NCI-H446 treated with DMSO at 0.1 percent for 48 hours (cell line): Measurements from ENCODE around the gene KCMF1.

Source experiments
- DNase-seq: peaks from one replicate; lab custom pipeline; 2025; lab: John Stamatoyannopoulos, UW

The KCMF1 gene

GRCh38 chr2:84956334-84957297 lies 14.3 kb upstream of the KCMF1 start:
- no peak for DNase-seq

GRCh38 chr2:84957771-84958134 lies 13.2 kb upstream of the KCMF1 start:
- no peak for DNase-seq

- DNase-seq: no peak
Observed at GRCh38 chr2:84958135-84959059, 12.6 kb upstream of the KCMF1 start.

GRCh38 chr2:84959095-84959565 lies 11.8 kb upstream of the KCMF1 start:
- DNase-seq: no peak

GRCh38 chr2:84959566-84960506 lies 11.1 kb upstream of the KCMF1 start:
- DNase-seq: no peak

GRCh38 chr2:84962917-84963316 lies 8.0 kb upstream of the KCMF1 start:
- DNase-seq: no peak

- no peak for DNase-seq
Observed at GRCh38 chr2:84963323-84963691, 7.7 kb upstream of the KCMF1 start.

GRCh38 chr2:84963692-84964405 lies 7.1 kb upstream of the KCMF1 start:
- no peak for DNase-seq

GRCh38 chr2:84964406-84965191 lies 6.4 kb upstream of the KCMF1 start:
- no peak for DNase-seq

- no peak for DNase-seq
Observed at GRCh38 chr2:84965192-84965516, 5.8 kb upstream of the KCMF1 start.

- no peak for DNase-seq
Observed at GRCh38 chr2:84965827-84966226, 5.1 kb upstream of the KCMF1 start.

- DNase-seq: no peak
Observed at GRCh38 chr2:84966731-84967130, 4.2 kb upstream of the KCMF1 start.

- no peak for DNase-seq
Observed at GRCh38 chr2:84969511-84970209, 1.3 kb upstream of the KCMF1 start.

- DNase-seq: no peak
Observed at GRCh38 chr2:84970210-84970867, 622 bp upstream of the KCMF1 start.

- DNase-seq: no peak
Observed at GRCh38 chr2:84971510-84972206, 697 bp downstream of the KCMF1 start.

- no peak for DNase-seq
Observed at GRCh38 chr2:84972207-84972783, 1.3 kb downstream of the KCMF1 start.

- no peak for DNase-seq
Observed at GRCh38 chr2:84972932-84973331, 2.0 kb downstream of the KCMF1 start.
